HG03521 (cell line): ENCODE data around the gene EXOC8.
A peak's percentile ranks its signal among the peaks of the same experiment; 100 is the strongest.

Experiments used
- ATAC-seq: cut with Tn5 transposase; IDR thresholded peaks from one replicate; pipeline ENCODE4 v1.9.1; 2021; ENCODE audit warnings: mild to moderate bottlenecking, moderate library complexity; ENCODE audit not compliant: unreplicated experiment

EXOC8 gene

GRCh38 chr1:231318568-231318967 is 19.1 kb downstream of the EXOC8 start:
- ATAC-seq, result no peak

GRCh38 chr1:231318015-231318355 is 19.7 kb downstream of the EXOC8 start:
- no peak for ATAC-seq

GRCh38 chr1:231317306-231318014 is 20.2 kb downstream of the EXOC8 start:
- no peak for ATAC-seq

- ATAC-seq, result peak; percentile 84
Observed at GRCh38 chr1:231315887-231316286, 21.8 kb downstream of the EXOC8 start.

- ATAC-seq, result no peak
Observed at GRCh38 chr1:231313661-231314060, 24.0 kb downstream of the EXOC8 start.

GRCh38 chr1:231312432-231312788 is 25.2 kb downstream of the EXOC8 start:
- ATAC-seq, result no peak

GRCh38 chr1:231311720-231312431 is 25.8 kb downstream of the EXOC8 start:
- ATAC-seq, result no peak

- no peak for ATAC-seq
Observed at GRCh38 chr1:231310391-231310934, 27.2 kb downstream of the EXOC8 start.

GRCh38 chr1:231301990-231302389 is 35.7 kb downstream of the EXOC8 start:
- ATAC-seq, result no peak

- no peak for ATAC-seq
Observed at GRCh38 chr1:231295938-231296337, 41.7 kb downstream of the EXOC8 start.

GRCh38 chr1:231286603-231287002 is 51.0 kb downstream of the EXOC8 start:
- ATAC-seq, result no peak

GRCh38 chr1:231284441-231284840 is 53.2 kb downstream of the EXOC8 start:
- no peak for ATAC-seq
